AG04449 (cell line): ENCODE measurements around the gene PPP1R14D.

ENCODE experiments used
- CTCF ChIA-PET: fragments of 350-600 bp; formaldehyde crosslinking; extraction: SDS; loops from one replicate; lab custom pipeline; 2021; ENCODE audit warnings: antibody characterized with exemption; lab: Yijun Ruan, JAX
- POLR2A ChIA-PET: fragments of 400-600, 350-600 bp; formaldehyde crosslinking; extraction: SDS; loops from one replicate; lab custom pipeline; 2020; ENCODE audit warnings: antibody characterized with exemption, inconsistent platforms; lab: Yijun Ruan, JAX
- DNase-seq: peaks from one replicate; pipeline ENCODE4 v3.0.0-alpha.2; 2010; ENCODE audit warnings: low read depth, low spot score
- H3K4me3 ChIP-seq: 2 replicates; pipeline ENCODE4 v1.5.1; 2011; ENCODE audit warnings: low read depth, mild to moderate bottlenecking, control low read depth, low read length
- TF ChIP-seq, protein P1 (sequence below): IDR thresholded peaks from one replicate; pipeline ENCODE4 v1.5.1; 2011; ENCODE audit warnings: mild to moderate bottlenecking, moderate library complexity, low read length, control low read depth, inconsistent platforms; ENCODE audit not compliant: insufficient read depth; ENCODE audit errors: missing control alignments

PPP1R14D gene

DNA sequence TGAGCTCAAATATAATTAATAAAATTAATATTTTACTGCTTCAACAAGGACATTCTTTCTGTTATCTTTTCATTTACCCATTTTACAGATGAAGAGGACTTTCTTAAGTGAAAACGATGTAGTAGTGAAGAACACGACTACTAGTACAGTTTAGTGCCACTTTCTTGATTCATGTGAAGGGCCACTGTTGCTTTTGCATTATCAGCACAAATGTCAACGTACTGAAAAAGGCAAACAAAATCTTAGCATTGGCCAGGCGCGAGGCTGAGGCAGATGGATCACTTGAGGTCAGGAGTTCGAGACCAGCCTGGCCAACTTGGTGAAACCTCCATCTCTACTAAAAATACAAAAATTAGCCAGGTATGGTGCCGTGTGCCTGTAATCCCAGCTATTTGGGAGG is 9.5 kb downstream of the PPP1R14D start:
- no peak overlapping the region for H3K4me3 ChIP-seq
- POLR2A ChIA-PET, result no interaction called here
- no peak for DNase-seq
- TF ChIP-seq, protein P1, sequence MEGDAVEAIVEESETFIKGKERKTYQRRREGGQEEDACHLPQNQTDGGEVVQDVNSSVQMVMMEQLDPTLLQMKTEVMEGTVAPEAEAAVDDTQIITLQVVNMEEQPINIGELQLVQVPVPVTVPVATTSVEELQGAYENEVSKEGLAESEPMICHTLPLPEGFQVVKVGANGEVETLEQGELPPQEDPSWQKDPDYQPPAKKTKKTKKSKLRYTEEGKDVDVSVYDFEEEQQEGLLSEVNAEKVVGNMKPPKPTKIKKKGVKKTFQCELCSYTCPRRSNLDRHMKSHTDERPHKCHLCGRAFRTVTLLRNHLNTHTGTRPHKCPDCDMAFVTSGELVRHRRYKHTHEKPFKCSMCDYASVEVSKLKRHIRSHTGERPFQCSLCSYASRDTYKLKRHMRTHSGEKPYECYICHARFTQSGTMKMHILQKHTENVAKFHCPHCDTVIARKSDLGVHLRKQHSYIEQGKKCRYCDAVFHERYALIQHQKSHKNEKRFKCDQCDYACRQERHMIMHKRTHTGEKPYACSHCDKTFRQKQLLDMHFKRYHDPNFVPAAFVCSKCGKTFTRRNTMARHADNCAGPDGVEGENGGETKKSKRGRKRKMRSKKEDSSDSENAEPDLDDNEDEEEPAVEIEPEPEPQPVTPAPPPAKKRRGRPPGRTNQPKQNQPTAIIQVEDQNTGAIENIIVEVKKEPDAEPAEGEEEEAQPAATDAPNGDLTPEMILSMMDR, result no peak
- CTCF ChIA-PET, result interaction anchor here (0.9 to 5.6 kb wide), 2 partner anchors 39 to 75 kb away, joined by 4 to 32 read pairs; partner anchors contain the start of gene VPS18

GRCh38 chr15:40815042-40815698 is 13.3 kb downstream of the PPP1R14D start:
- ChIA-PET POLR2A (no interaction called here), CTCF (interaction anchor here (5.6 kb wide), 1 partner anchor 43 kb away, joined by 32 read pairs; no protein-coding TSS in a partner anchor)
- no peak for DNase-seq
- no peak overlapping the region for H3K4me3 ChIP-seq
- TF ChIP-seq, protein P1, result no peak

DNA sequence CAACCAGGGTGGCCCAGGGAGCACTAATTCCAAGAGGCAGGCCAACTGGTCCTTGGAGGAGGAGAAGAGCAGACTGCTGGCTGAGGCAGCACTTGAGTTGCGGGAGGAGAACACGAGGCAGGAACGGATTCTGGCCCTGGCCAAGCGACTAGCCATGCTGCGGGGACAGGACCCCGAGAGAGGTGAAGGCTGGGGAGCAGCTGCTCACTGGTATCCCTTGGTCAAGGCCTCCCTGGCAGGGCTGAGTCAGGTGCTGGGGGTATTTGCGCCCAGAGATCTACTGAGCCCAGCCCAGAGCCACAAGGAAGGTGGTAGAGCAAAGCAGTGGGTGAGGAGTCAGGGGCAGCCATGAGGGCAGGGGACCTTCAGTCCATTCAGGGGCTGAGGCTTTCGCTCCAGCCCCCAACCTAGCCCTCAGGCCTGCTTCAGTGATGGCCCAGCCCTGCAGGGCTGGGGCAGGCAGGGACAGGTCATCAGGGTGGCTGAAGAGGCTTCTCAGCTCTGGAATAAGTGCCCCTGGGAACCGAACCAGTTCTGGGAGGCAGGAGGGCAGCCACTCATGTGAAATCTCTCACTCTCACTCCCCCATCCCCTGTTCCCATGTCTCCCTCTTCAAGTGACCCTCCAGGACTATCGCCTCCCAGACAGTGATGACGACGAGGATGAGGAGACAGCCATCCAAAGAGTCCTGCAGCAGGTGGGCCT is 15.6 kb downstream of the PPP1R14D start:
- POLR2A ChIA-PET, result no interaction called here
- CTCF ChIA-PET, result interaction anchor here (1.2 kb wide), 1 partner anchor 45 kb away, joined by 3 read pairs; no protein-coding TSS in a partner anchor
- TF ChIP-seq, protein P1, result no peak
- H3K4me3 ChIP-seq, result no peak overlapping the region
- DNase-seq, result no peak

DNA sequence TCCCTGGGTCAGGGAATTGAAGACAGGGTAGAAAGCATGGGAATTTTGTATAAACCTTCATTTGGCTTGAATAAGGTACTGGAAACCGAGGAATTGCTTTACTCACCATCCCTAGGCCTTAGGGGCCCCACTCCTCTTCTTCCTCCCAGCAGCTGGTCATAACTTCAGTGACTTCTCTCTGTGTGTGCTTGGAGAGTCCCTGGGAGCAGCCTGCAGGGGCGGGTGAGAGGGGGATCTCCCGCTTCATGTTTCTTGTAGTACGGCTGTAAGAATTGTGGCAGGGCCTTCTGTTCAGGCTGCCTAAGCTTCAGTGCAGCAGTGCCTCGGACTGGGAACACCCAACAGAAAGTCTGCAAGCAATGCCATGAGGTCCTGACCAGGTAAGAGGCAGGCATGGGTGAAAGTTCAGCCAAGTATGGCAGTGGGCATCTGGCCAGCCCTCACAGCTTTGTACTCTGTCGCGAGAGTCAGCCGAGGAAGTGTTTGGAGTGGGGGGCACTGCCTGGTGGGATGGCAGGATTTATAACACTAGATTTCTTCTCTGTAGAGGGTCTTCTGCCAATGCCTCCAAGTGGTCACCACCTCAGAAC is 19.6 kb downstream of the PPP1R14D start:
- ChIA-PET POLR2A (no interaction called here), CTCF (interaction anchor here (0.6 to 3.4 kb wide), 2 partner anchors 50 to 83 kb away, joined by 3 to 16 read pairs; no protein-coding TSS in a partner anchor)
- DNase-seq, result no peak
- no peak overlapping the region for H3K4me3 ChIP-seq
- TF ChIP-seq, protein P1, result no peak

GRCh38 chr15:40807888-40808461 is 20.5 kb downstream of the PPP1R14D start:
- DNase-seq, result no peak
- CTCF ChIA-PET, result interaction anchor here (0.6 to 3.4 kb wide), 3 partner anchors 39 to 84 kb away, joined by 3 to 16 read pairs (median 3); no protein-coding TSS in a partner anchor
- POLR2A ChIA-PET, result interaction anchor here (0.8 kb wide), 1 partner anchor 41 kb away, joined by 3 read pairs; no protein-coding TSS in a partner anchor

More at GRCh38 chr15:40807888-40808461, 20.5 kb downstream of the PPP1R14D start:
- peak overlapping the region; percentile 100 for H3K4me3 ChIP-seq
- TF ChIP-seq, protein P1, result no peak
